GM12873 (cell line): ENCODE measurements around the gene NPFFR2.

Experiments
- TF ChIP-seq, protein P1 (sequence below): IDR thresholded peaks from 2 replicates; pipeline ENCODE4 v1.5.1; 2012; ENCODE audit warnings: low read depth, mild to moderate bottlenecking, moderate library complexity, low read length, control low read depth; ENCODE audit not compliant: insufficient read depth; ENCODE audit errors: missing control alignments

The NPFFR2 gene

DNA sequence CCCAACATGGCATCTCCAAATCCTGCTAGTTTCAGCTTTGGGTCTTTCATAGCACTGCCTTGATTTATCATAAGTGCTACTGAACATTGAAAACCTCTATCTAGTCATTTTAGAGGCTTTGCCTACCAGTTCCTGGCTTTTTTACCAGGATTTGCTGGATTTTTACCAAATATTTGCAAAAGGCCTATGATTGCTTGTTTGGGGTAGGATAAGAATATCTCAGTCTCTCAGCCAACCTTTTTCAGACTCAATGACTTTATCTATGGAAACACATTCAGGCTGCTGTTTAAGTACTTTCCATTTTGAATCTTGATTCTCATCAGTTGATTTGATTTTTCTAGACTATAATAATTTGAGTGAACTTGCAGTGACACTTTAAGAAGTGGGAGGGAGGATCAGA is 80.1 kb downstream of the NPFFR2 start:
- TF ChIP-seq, protein P1, sequence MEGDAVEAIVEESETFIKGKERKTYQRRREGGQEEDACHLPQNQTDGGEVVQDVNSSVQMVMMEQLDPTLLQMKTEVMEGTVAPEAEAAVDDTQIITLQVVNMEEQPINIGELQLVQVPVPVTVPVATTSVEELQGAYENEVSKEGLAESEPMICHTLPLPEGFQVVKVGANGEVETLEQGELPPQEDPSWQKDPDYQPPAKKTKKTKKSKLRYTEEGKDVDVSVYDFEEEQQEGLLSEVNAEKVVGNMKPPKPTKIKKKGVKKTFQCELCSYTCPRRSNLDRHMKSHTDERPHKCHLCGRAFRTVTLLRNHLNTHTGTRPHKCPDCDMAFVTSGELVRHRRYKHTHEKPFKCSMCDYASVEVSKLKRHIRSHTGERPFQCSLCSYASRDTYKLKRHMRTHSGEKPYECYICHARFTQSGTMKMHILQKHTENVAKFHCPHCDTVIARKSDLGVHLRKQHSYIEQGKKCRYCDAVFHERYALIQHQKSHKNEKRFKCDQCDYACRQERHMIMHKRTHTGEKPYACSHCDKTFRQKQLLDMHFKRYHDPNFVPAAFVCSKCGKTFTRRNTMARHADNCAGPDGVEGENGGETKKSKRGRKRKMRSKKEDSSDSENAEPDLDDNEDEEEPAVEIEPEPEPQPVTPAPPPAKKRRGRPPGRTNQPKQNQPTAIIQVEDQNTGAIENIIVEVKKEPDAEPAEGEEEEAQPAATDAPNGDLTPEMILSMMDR, result no peak

DNA sequence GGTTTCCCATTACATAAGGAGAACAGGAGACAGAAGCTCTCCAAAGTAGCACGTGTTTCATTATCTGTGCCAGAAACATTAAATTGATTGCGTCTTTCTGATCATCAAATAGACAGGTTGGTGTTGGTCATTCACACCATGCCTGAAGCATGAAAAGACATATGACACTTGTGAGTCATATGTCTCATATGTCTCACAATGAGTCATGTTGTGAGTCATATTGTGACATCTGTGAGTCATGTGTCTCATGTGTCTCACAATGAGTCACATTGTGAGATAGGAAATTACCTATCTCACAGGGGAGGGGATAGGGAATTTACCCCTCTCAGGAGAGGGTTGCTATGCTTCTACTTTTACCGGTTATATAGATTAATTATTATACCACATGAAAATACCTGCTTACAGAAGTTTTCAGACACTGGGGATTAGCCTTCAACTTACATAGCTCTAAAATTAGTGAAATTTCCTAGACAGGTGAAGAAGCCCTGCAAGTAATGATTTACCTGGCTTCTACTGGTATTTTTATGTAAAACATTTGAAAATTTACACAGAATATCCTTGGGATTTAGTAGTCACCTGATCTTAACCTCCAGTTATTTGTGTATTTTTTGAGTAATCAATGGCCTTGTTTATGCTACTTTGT is 80.8 kb downstream of the NPFFR2 start:
- TF ChIP-seq, protein P1, result no peak

DNA sequence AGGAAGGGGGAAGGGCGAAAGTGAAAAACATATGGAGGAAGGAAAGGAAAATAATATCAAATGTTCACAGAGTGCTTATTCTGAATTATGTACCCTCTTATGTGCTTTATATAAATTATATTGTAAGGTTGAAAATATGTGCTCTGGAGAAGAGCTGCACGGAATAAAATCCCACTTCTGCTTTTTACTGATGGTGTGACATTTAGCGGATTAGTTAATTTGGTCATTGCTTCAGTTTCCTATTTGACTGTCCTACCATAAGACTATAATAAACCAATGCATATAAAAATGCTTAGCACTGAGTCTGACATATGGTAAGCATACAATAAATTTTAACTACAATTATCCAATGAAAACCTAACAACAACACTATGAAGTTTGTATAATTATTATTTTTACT is 86.2 kb downstream of the NPFFR2 start:
- TF ChIP-seq, protein P1, result no peak

DNA sequence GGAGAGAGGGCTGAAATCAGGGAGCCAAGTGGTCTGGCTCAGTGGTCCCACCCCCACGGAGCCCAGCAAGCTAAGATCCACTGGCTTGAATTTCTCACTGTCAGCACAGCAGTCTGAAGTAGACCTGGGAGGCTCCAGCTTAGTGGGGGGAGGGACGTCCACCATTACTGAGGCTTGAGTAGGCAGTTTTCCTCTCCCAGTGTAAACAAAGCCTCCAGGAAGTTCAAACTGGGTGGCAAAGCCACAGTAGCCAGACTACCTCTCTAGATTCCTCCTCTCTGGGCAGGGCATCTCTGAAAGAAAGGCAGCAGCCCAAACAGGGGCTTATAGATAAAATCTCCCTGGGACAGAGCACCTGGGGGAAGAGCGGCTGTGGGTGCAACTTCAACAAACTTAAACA is 88.1 kb downstream of the NPFFR2 start:
- TF ChIP-seq, protein P1, result no peak

DNA sequence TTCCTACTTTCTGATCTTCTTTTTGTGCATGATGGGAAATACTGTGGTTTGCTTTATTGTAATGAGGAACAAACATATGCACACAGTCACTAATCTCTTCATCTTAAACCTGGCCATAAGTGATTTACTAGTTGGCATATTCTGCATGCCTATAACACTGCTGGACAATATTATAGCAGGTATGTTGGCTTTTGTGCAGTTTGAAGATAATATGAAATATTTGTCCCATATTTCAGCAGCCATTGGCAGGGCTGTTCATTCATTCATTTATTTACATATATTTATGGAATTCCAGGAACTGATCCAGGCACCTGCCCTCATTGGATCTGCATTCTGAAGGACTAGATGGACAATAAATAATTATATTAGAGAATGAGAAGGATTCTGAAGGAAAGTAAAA is 96.9 kb downstream of the NPFFR2 start:
- TF ChIP-seq, protein P1, result no peak

DNA sequence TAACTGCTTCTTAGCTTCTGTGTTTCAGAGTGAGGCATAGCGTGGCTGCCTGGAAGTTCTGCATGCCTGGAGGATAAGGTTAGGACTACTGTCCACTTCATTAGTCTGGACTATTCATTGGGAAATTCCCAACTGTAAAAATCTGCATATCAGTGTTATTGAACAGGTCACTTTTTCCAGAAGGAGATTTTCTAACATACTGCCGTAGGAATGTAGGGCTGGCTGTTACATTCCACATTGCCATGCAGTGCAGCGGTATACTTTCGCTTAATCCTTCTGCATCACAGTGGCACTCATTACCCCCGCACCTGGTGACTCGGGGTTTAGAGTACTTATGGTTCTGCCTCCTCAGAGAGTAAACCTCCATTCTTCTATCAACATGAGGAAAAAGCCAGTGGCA is 104.6 kb downstream of the NPFFR2 start:
- TF ChIP-seq, protein P1, result no peak

DNA sequence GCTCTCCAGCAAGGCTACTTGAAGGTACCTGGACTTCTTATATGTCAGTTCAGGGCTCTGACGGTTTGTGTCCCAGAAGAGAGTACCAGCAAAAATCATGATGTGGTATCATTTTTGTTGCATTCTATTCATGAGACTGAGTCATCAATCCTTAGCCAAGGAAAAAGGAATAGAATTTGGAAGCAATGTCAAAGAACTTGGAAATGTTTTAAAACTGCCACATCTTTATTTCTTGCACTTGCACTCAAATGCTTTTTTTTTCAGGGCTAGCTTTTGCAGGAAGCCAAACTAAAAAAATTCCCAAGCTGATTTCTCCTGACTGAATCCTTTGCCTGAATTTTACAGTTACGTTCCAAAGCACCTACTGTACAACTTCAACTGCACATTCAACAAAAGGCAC is 112.4 kb downstream of the NPFFR2 start:
- TF ChIP-seq, protein P1, result no peak
